HCT116 (cell line): ENCODE measurements around the gene ANKFN1. TPM values are rescaled to one million over a fixed set of nuclear protein-coding genes. Genes with fewer than 3 reads are reported as not detected.

Source experiments
- ATAC-seq: fragments of 200-7000 bp; cut with Tn5 transposase; 2 replicates; pipeline ENCODE4 v1.9.1; 2020; ENCODE audit warnings: mild to moderate bottlenecking, moderate library complexity
- BruUV-seq: library from RNA; stranded (reverse); fragments of 400-500 nt; replicated peaks from 2 replicates; lab custom pipeline; 2021; lab: Mats Ljungman, UMichigan
- CTCF ChIA-PET: fragments of 300-600 bp; sonication (Branson Sonifier 250); formaldehyde crosslinking; loops from one replicate; lab custom pipeline; 2021; ENCODE audit warnings: antibody characterized with exemption; lab: Charles Lee
- POLR2A ChIA-PET: fragments of 300-600, 350-600 bp; sonication (Branson Sonifier 250); formaldehyde crosslinking; loops from one replicate; lab custom pipeline; 2021; ENCODE audit warnings: antibody characterized with exemption; lab: Charles Lee
- RAD21 ChIA-PET, 2 experiments: fragments of 300-600 bp; sonication (Branson Sonifier 250); formaldehyde crosslinking; loops; one replicate each; lab custom pipeline; 2023; ENCODE audit warnings: low total read pairs in 2 of 2; ENCODE audit not compliant: uncharacterized antibody in 2 of 2, unreplicated experiment in 2 of 2, low non-redundant PET in 1 of 2; lab: Charles Lee
- DNase-seq: peaks from one replicate; pipeline ENCODE4 v3.0.0-alpha.2; 2010; ENCODE audit warnings: low read depth, low spot score
- H2AFZ ChIP-seq: fragments of 200-600 bp; shearing (Covaris generic), sonication (generic); 2 replicates; pipeline ENCODE4 v1.6.1; 2017; ENCODE audit warnings: low read depth, mixed run types, mixed read lengths, antibody characterized with exemption, low read length; ENCODE audit not compliant: poor library complexity, severe bottlenecking
- H3K27ac ChIP-seq: 2 replicates; pipeline ENCODE4 v1.5.1; 2012; ENCODE audit warnings: low read depth, low read length
- H3K27me3 ChIP-seq: fragments of 200-600 bp; sonication (generic); 2 replicates; pipeline ENCODE4 v1.6.1; 2016; ENCODE audit warnings: mixed run types, low read length, mixed read lengths; ENCODE audit not compliant: insufficient read depth
- H3K36me3 ChIP-seq, 2 experiments: fragments of 200-500 bp in 1 of 2; fragments of 200-600 bp in 1 of 2; sonication (Bioruptor generic) in 1 of 2; sonication (generic) in 1 of 2; 2 replicates each; pipeline versions ENCODE4 v1.5.1 to v1.6.1; 2014 to 2016; ENCODE audit warnings: low read length in 2 of 2, inconsistent platforms in 1 of 2, mixed read lengths in 1 of 2, mixed run types in 1 of 2; ENCODE audit not compliant: insufficient read depth in 2 of 2, control insufficient read depth in 1 of 2
- H3K4me1 ChIP-seq, 2 experiments: fragments of 200-600 bp in 1 of 2; sonication (generic) in 1 of 2; 2 replicates each; pipeline versions ENCODE4 v1.5.1 to v1.6.1; 2012 to 2017; ENCODE audit warnings: low read length in 2 of 2, inconsistent platforms in 1 of 2, mild to moderate bottlenecking in 1 of 2, mixed read lengths in 1 of 2, mixed run types in 1 of 2, moderate library complexity in 1 of 2; ENCODE audit not compliant: insufficient read depth in 2 of 2, control insufficient read depth in 1 of 2
- H3K4me2 ChIP-seq: fragments of 200-600 bp; sonication (generic); 2 replicates; pipeline ENCODE4 v1.6.1; 2017; ENCODE audit warnings: mixed run types, low read length, mixed read lengths
- H3K4me3 ChIP-seq, 2 experiments: fragments of 200-600 bp in 1 of 2; sonication (generic) in 1 of 2; replicated peaks in 1 of 2; 2 replicates each; pipeline ENCODE4 v1.5.1; 2011 to 2016; ENCODE audit warnings: low read length in 2 of 2, control low read depth in 1 of 2, low read depth in 1 of 2, mild to moderate bottlenecking in 1 of 2, mixed read lengths in 1 of 2, mixed run types in 1 of 2
- H3K79me2 ChIP-seq: fragments of 200-600 bp; sonication (generic); 2 replicates; pipeline ENCODE4 v1.6.1; 2017; ENCODE audit warnings: mild to moderate bottlenecking, mixed run types, low read length, moderate library complexity, mixed read lengths; ENCODE audit not compliant: insufficient read depth
- H3K9ac ChIP-seq: fragments of 200-600 bp; sonication (generic); 2 replicates; pipeline ENCODE4 v1.6.1; 2016; ENCODE audit warnings: low read length, mixed read lengths
- H3K9me2 ChIP-seq: fragments of 200-600 bp; sonication (generic), shearing (Covaris generic); 2 replicates; pipeline ENCODE4 v1.6.1; 2017; ENCODE audit warnings: mixed run types, mild to moderate bottlenecking, moderate library complexity; ENCODE audit not compliant: insufficient read depth
- H3K9me3 ChIP-seq, 2 experiments: fragments of 200-500 bp in 1 of 2; fragments of 200-600 bp in 1 of 2; sonication (Bioruptor generic) in 1 of 2; sonication (generic) in 1 of 2; 2 replicates each; pipeline ENCODE4 v1.6.1; 2014 to 2017; ENCODE audit warnings: low read length in 2 of 2, mixed read lengths in 2 of 2, inconsistent platforms in 1 of 2, low read depth in 1 of 2, mild to moderate bottlenecking in 1 of 2, mixed run types in 1 of 2, moderate library complexity in 1 of 2; ENCODE audit not compliant: control insufficient read depth in 1 of 2, insufficient read depth in 1 of 2
- H4K20me1 ChIP-seq: fragments of 200-600 bp; sonication (generic), shearing (Covaris generic); 2 replicates; pipeline ENCODE4 v1.6.1; 2017; ENCODE audit warnings: mixed run types, mild to moderate bottlenecking, moderate library complexity; ENCODE audit not compliant: insufficient read depth
- CEBPB ChIP-seq: IDR thresholded peaks from 2 replicates; pipeline ENCODE4 v1.6.1; 2012; ENCODE audit warnings: low read depth
- EZH2 ChIP-seq: fragments of 200-600 bp; sonication (generic); IDR thresholded peaks from 2 replicates; pipeline ENCODE4 v1.6.1; 2017; ENCODE audit warnings: antibody characterized with exemption, mixed run types
- POLR2AphosphoS5 ChIP-seq: IDR thresholded peaks from 2 replicates; pipeline ENCODE4 v1.6.1; 2011; ENCODE audit warnings: mild to moderate bottlenecking, low read depth, low read length, moderate library complexity
- RAD21 ChIP-seq: IDR thresholded peaks from 2 replicates; pipeline ENCODE4 v1.6.1; 2012; ENCODE audit warnings: low read depth, mild to moderate bottlenecking
- ZFX ChIP-seq: fragments of 450-650 bp; IDR thresholded peaks from 2 replicates; pipeline ENCODE4 v1.6.1; 2017
- intact Hi-C: fragments of 100-400 bp; cut with micrococcal nuclease; formaldehyde crosslinking; loops from 2 replicates; pipeline ENCODE4 v1.10.0; 2022
- total RNA-seq: library from RNA; stranded (reverse); gene quantifications from one replicate; pipeline ENCODE4 v1.2.1, GENCODE V29; 2021; ENCODE audit not compliant: unreplicated experiment
- TF ChIP-seq, protein P1 (sequence below): IDR thresholded peaks from 2 replicates; pipeline ENCODE4 v1.6.1; 2012; ENCODE audit warnings: low read depth
- TF ChIP-seq, protein P2 (sequence below): IDR thresholded peaks from 2 replicates; pipeline ENCODE4 v1.6.1; 2012
- TF ChIP-seq, protein P3 (sequence below), 3 experiments: fragments of 200-600 bp in 1 of 3; sonication (generic) in 1 of 3; IDR thresholded peaks in 2 of 3; conservative IDR thresholded peaks in 1 of 3; 2 replicates each; pipeline ENCODE4 v1.5.1; 2012 to 2017; ENCODE audit warnings: low read depth in 2 of 3, low read length in 2 of 3, antibody characterized with exemption in 1 of 3, borderline replicate concordance in 1 of 3, control low read depth in 1 of 3, mild to moderate bottlenecking in 1 of 3, mixed read lengths in 1 of 3, mixed run types in 1 of 3, moderate library complexity in 1 of 3; ENCODE audit not compliant: insufficient read depth in 1 of 3

The ANKFN1 gene
- total RNA-seq, 1 experiment from 2014 or later, result 1.1 TPM

- POLR2A ChIA-PET, result no interaction called here
Observed at GRCh38 chr17:56244268-56244890, 91.1 kb downstream of the ANKFN1 start.

More at GRCh38 chr17:56244268-56244890, 91.1 kb downstream of the ANKFN1 start:
- H3K36me3 ChIP-seq, result no peaks in the 10 kb centered on the region
- no TSS peak for BruUV-seq
- H3K27ac ChIP-seq, result no peak overlapping the region
- no peak overlapping the region for H2AFZ ChIP-seq
- H3K9ac ChIP-seq, result no peak overlapping the region
- DNase-seq, result no peak
- H3K4me2 ChIP-seq, result no peak overlapping the region
- ChIA-PET RAD21 (no interaction called here), CTCF (interaction anchor here (1.0 kb wide), 1 partner anchor 34 kb away, joined by 4 read pairs; no protein-coding TSS in a partner anchor)
- H4K20me1 ChIP-seq, result no peaks in the 10 kb centered on the region
- H3K9me3 ChIP-seq, result no peaks in the 10 kb centered on the region
- H3K4me1 ChIP-seq, result no peaks in the 10 kb centered on the region
- ATAC-seq, result peak; percentile 53; the same call in 1 of the 2 replicates
- TF ChIP-seq POLR2AphosphoS5 (no peak), RAD21 (no peak), CEBPB (no peak), ZFX (no peak), EZH2 (no peak)
- TF ChIP-seq, protein P1, sequence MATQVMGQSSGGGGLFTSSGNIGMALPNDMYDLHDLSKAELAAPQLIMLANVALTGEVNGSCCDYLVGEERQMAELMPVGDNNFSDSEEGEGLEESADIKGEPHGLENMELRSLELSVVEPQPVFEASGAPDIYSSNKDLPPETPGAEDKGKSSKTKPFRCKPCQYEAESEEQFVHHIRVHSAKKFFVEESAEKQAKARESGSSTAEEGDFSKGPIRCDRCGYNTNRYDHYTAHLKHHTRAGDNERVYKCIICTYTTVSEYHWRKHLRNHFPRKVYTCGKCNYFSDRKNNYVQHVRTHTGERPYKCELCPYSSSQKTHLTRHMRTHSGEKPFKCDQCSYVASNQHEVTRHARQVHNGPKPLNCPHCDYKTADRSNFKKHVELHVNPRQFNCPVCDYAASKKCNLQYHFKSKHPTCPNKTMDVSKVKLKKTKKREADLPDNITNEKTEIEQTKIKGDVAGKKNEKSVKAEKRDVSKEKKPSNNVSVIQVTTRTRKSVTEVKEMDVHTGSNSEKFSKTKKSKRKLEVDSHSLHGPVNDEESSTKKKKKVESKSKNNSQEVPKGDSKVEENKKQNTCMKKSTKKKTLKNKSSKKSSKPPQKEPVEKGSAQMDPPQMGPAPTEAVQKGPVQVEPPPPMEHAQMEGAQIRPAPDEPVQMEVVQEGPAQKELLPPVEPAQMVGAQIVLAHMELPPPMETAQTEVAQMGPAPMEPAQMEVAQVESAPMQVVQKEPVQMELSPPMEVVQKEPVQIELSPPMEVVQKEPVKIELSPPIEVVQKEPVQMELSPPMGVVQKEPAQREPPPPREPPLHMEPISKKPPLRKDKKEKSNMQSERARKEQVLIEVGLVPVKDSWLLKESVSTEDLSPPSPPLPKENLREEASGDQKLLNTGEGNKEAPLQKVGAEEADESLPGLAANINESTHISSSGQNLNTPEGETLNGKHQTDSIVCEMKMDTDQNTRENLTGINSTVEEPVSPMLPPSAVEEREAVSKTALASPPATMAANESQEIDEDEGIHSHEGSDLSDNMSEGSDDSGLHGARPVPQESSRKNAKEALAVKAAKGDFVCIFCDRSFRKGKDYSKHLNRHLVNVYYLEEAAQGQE, result no peak
- TF ChIP-seq, protein P2, sequence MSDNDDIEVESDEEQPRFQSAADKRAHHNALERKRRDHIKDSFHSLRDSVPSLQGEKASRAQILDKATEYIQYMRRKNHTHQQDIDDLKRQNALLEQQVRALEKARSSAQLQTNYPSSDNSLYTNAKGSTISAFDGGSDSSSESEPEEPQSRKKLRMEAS, result no peak
- TF ChIP-seq, protein P3, sequence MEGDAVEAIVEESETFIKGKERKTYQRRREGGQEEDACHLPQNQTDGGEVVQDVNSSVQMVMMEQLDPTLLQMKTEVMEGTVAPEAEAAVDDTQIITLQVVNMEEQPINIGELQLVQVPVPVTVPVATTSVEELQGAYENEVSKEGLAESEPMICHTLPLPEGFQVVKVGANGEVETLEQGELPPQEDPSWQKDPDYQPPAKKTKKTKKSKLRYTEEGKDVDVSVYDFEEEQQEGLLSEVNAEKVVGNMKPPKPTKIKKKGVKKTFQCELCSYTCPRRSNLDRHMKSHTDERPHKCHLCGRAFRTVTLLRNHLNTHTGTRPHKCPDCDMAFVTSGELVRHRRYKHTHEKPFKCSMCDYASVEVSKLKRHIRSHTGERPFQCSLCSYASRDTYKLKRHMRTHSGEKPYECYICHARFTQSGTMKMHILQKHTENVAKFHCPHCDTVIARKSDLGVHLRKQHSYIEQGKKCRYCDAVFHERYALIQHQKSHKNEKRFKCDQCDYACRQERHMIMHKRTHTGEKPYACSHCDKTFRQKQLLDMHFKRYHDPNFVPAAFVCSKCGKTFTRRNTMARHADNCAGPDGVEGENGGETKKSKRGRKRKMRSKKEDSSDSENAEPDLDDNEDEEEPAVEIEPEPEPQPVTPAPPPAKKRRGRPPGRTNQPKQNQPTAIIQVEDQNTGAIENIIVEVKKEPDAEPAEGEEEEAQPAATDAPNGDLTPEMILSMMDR (IDR thresholded peaks at IDR 0.05 in 2 of 3, conservative IDR thresholded peaks at IDR 0.05 in 1 of 3; ENCODE audit: borderline replicate concordance in 1 of 3, insufficient read depth in 1 of 3, low read depth in 2 of 3, low read length in 2 of 3), result 0 out of 6 replicates have a peak, but pooled peaks of 1 of the 3 experiments have one; percentile 7
- intact Hi-C loops, result no loop called here
- H3K79me2 ChIP-seq, result no peaks in the 10 kb centered on the region
- H3K4me3 ChIP-seq, result no peak overlapping the region
- H3K27me3 ChIP-seq, result peaks cover 10% of the 10 kb centered on the region; the same call in 1 of the 2 replicates
- H3K9me2 ChIP-seq, result no peaks in the 10 kb centered on the region
